ENCODE measurements around the gene RPL10. TPM values are rescaled to one million over a fixed set of nuclear protein-coding genes. Genes with fewer than 3 reads are reported as not detected.

The RPL10 gene
- polyA plus RNA-seq, 1 donor (not counting 4 experiments of a cell fraction or from before 2014, with no cell fraction given) = 2,926 TPM

DNA sequence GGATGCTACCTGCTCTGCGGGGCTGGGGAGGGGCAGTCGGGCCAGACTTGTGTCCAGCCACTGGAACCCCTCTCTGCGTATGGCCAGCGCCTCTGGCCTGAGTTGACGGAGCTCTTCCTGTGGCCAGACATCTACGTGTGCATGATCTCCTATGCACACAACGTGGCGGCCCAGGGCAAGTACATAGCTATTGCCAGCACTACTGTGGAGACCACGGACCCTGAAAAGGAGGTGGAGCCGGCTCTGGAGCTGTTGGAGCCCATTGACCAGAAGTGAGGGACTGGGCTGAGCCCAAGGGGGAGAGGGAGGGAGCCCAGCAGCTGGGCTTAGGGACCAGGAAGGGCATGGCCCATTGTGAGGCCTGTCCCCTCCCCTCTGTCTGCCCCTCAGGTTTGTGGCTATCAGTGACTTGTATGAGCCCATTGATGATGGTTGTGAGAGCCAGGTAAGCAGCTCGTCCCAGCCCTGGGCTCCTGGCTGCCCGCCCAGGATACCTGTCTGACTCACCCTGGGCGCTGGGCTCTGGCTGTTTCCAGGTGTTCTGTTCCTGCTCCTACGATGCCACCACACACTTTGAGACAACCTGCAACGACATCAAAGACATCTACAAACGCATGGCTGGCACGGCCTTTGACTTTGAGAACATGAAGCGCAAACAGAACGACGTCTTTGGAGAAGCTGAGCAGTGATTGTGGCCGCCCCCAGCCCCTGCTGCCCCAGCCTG, 44.0 kb downstream of the RPL10 start:
- dilution Hi-C loops (cut with MboI; ENCODE audit: extremely low pct_ligation_motif_present, low sequenced_read_pairs) = no loop called here
- no peak overlapping the region for H3K27ac ChIP-seq (ENCODE audit: control insufficient read depth, insufficient read depth, low read length)
- H3K4me1 ChIP-seq (ENCODE audit: control insufficient read depth, extremely low read depth, insufficient read depth, low read length) = peaks cover 17% of the 10 kb centered on the region
- FAIRE-seq (no peak), DNase-seq (ENCODE audit: low read depth, low spot score) (peak; percentile 15)
- H3K36me3 ChIP-seq (ENCODE audit: control insufficient read depth in 2 of 2, extremely low read depth in 1 of 2, insufficient read depth in 2 of 2, low read length in 2 of 2) = peaks cover 1 to 7% of the 10 kb centered on the region in 2 experiments
- H2AFZ ChIP-seq (ENCODE audit: control insufficient read depth, low read length) = no peak overlapping the region
- H4K20me1 ChIP-seq (ENCODE audit: control insufficient read depth, extremely low read depth, insufficient read depth, low read length) = peaks cover 5% of the 10 kb centered on the region
- H3K9me1 ChIP-seq (ENCODE audit: control insufficient read depth, extremely low read depth, insufficient read depth, low read length) = no peaks in the 10 kb centered on the region
- no peak overlapping the region for H3K4me3 ChIP-seq (ENCODE audit: control insufficient read depth in 2 of 3, extremely low read depth in 1 of 3, insufficient read depth in 2 of 3, low read depth in 1 of 3, low read length in 3 of 3)
- H3K4me2 ChIP-seq (ENCODE audit: control insufficient read depth, extremely low read depth, insufficient read depth, low read depth, low read length) = no peak overlapping the region
- no peak for TF ChIP-seq EZH2 (IDR thresholded peaks at IDR 0.05; ENCODE audit: low read length)
- no peak for TF ChIP-seq CTCF (optimal IDR thresholded peaks at IDR 0.05 in 1 of 3, IDR thresholded peaks at IDR 0.05 in 1 of 3, conservative IDR thresholded peaks at IDR 0.05 in 1 of 3; ENCODE audit: extremely low read depth in 1 of 3, insufficient read depth in 2 of 3, low read length in 3 of 3)
- no peaks in the 10 kb centered on the region for H3K27me3 ChIP-seq (ENCODE audit: control insufficient read depth, extremely low read depth, insufficient read depth, low read length)
- H3K9me3 ChIP-seq (ENCODE audit: control insufficient read depth, low read depth, low read length) = peaks cover 4% of the 10 kb centered on the region
- H3K79me2 ChIP-seq (ENCODE audit: control insufficient read depth, insufficient read depth, low read length) = peaks cover 23% of the 10 kb centered on the region
- no peak overlapping the region for H3K9ac ChIP-seq (ENCODE audit: control insufficient read depth, extremely low read depth, insufficient read depth, low read length)

GRCh38 chrX:154443479-154443910, 45.3 kb downstream of the RPL10 start:
- Histone ChIP-seq H3K4me2 (ENCODE audit: control insufficient read depth, extremely low read depth, insufficient read depth, low read depth, low read length) (no peak overlapping the region), H3K27me3 (ENCODE audit: control insufficient read depth, extremely low read depth, insufficient read depth, low read length) (no peaks in the 10 kb centered on the region), H3K27ac (ENCODE audit: control insufficient read depth, insufficient read depth, low read length) (no peak overlapping the region), H3K79me2 (ENCODE audit: control insufficient read depth, insufficient read depth, low read length) (peaks cover 11% of the 10 kb centered on the region), H2AFZ (ENCODE audit: control insufficient read depth, low read length) (no peak overlapping the region), H3K36me3 (ENCODE audit: control insufficient read depth in 2 of 2, extremely low read depth in 1 of 2, insufficient read depth in 2 of 2, low read length in 2 of 2) (peaks cover 2 to 4% of the 10 kb centered on the region in 2 experiments), H3K4me1 (ENCODE audit: control insufficient read depth, extremely low read depth, insufficient read depth, low read length) (peaks cover 12% of the 10 kb centered on the region), H3K9ac (ENCODE audit: control insufficient read depth, extremely low read depth, insufficient read depth, low read length) (no peak overlapping the region), H4K20me1 (ENCODE audit: control insufficient read depth, extremely low read depth, insufficient read depth, low read length) (no peaks in the 10 kb centered on the region), H3K4me3 (ENCODE audit: control insufficient read depth in 2 of 3, extremely low read depth in 1 of 3, insufficient read depth in 2 of 3, low read depth in 1 of 3, low read length in 3 of 3) (no peak overlapping the region), H3K9me1 (ENCODE audit: control insufficient read depth, extremely low read depth, insufficient read depth, low read length) (no peaks in the 10 kb centered on the region), H3K9me3 (ENCODE audit: control insufficient read depth, low read depth, low read length) (peaks cover 2% of the 10 kb centered on the region)
- no peak for TF ChIP-seq CTCF (optimal IDR thresholded peaks at IDR 0.05 in 1 of 3, IDR thresholded peaks at IDR 0.05 in 1 of 3, conservative IDR thresholded peaks at IDR 0.05 in 1 of 3; ENCODE audit: extremely low read depth in 1 of 3, insufficient read depth in 2 of 3, low read length in 3 of 3)
- TF ChIP-seq EZH2 (IDR thresholded peaks at IDR 0.05; ENCODE audit: low read length) = no peak
- DNase-seq (ENCODE audit: low read depth, low spot score) = no peak
- dilution Hi-C loops (cut with MboI; ENCODE audit: extremely low pct_ligation_motif_present, low sequenced_read_pairs) = no loop called here
- FAIRE-seq = no peak

Measured in keratinocyte (primary cell).